HCT116 (cell line): ENCODE data around the gene DNAJC4.

Experiments used
- CTCF ChIP-seq, 3 experiments: fragments of 200-600 bp in 1 of 3; sonication (generic) in 1 of 3; IDR thresholded peaks in 2 of 3; conservative IDR thresholded peaks in 1 of 3; 2 replicates each; pipeline ENCODE4 v1.5.1; 2012 to 2017; ENCODE audit warnings: low read depth in 2 of 3, low read length in 2 of 3, antibody characterized with exemption in 1 of 3, borderline replicate concordance in 1 of 3, control low read depth in 1 of 3, mild to moderate bottlenecking in 1 of 3, mixed read lengths in 1 of 3, mixed run types in 1 of 3, moderate library complexity in 1 of 3; ENCODE audit not compliant: insufficient read depth in 1 of 3
- EZH2 ChIP-seq: fragments of 200-600 bp; sonication (generic); IDR thresholded peaks from 2 replicates; pipeline ENCODE4 v1.6.1; 2017; ENCODE audit warnings: antibody characterized with exemption, mixed run types
- EZH2phosphoT487 ChIP-seq: fragments of 200-600 bp; IDR thresholded peaks from 2 replicates; pipeline ENCODE4 v1.6.1; 2018; ENCODE audit warnings: antibody characterized with exemption, borderline replicate concordance
- JUND ChIP-seq: IDR thresholded peaks from 2 replicates; pipeline ENCODE4 v1.6.1; 2012
- MAX ChIP-seq: IDR thresholded peaks from 2 replicates; pipeline ENCODE4 v1.6.1; 2012
- POLR2A ChIP-seq: IDR thresholded peaks from 2 replicates; pipeline ENCODE4 v1.7.0; 2011; ENCODE audit warnings: borderline replicate concordance; ENCODE audit not compliant: insufficient read depth, insufficient read length; ENCODE audit errors: extremely low read depth
- POLR2AphosphoS5 ChIP-seq: IDR thresholded peaks from 2 replicates; pipeline ENCODE4 v1.6.1; 2011; ENCODE audit warnings: mild to moderate bottlenecking, low read depth, low read length, moderate library complexity
- SP1 ChIP-seq: IDR thresholded peaks from 2 replicates; pipeline ENCODE4 v1.6.1; 2012; ENCODE audit warnings: low read depth
- ZBTB33 ChIP-seq: IDR thresholded peaks from 2 replicates; pipeline ENCODE4 v1.6.1; 2011; ENCODE audit warnings: mild to moderate bottlenecking, low read length, moderate library complexity; ENCODE audit not compliant: insufficient replicate concordance; ENCODE audit errors: extremely low read depth
- ZFX ChIP-seq: fragments of 450-650 bp; IDR thresholded peaks from 2 replicates; pipeline ENCODE4 v1.6.1; 2017

GRCh38 chr11:64264371-64264852 lies 34.1 kb downstream of the DNAJC4 start:
- TF ChIP-seq MAX (no peak), CTCF (IDR thresholded peaks at IDR 0.05 in 2 of 3, conservative IDR thresholded peaks at IDR 0.05 in 1 of 3; ENCODE audit: borderline replicate concordance in 1 of 3, insufficient read depth in 1 of 3, low read depth in 2 of 3, low read length in 2 of 3) (no peak), ZBTB33 (no peak), EZH2 (no peak), EZH2phosphoT487 (no peak), SP1 (no peak), POLR2AphosphoS5 (no peak), POLR2A (no peak), JUND (no peak), ZFX (no peak)
